ENCODE results near the gene RTTN.

GRCh38 chr18:70127359-70127758, 78.1 kb downstream of the RTTN start:
- TF ChIP-seq CTCF (IDR thresholded peaks at IDR 0.05 in 2 of 3, conservative IDR thresholded peaks at IDR 0.05 in 1 of 3; ENCODE audit: control insufficient read depth in 2 of 3, extremely low read depth in 1 of 3, insufficient read depth in 1 of 3, low read depth in 3 of 3, low read length in 3 of 3) (no peak), GABPA (IDR thresholded peaks at IDR 0.05; ENCODE audit: low read depth) (no peak), REST (IDR thresholded peaks at IDR 0.05; ENCODE audit: low read depth, low read length) (no peak), CHD1 (IDR thresholded peaks at IDR 0.05; ENCODE audit: low read depth, low read length) (no peak), TCF7 (IDR thresholded peaks at IDR 0.05; ENCODE audit: borderline replicate concordance) (no peak), CHD2 (IDR thresholded peaks at IDR 0.05; ENCODE audit: borderline replicate concordance, low read depth, low read length) (no peak), FOS (IDR thresholded peaks at IDR 0.05; ENCODE audit: borderline replicate concordance, extremely low read depth, insufficient read length) (no peak), SIN3A (IDR thresholded peaks at IDR 0.05; ENCODE audit: low read depth, low read length) (no peak), ZNF592 (IDR thresholded peaks at IDR 0.05) (no peak)
